ENCODE data around the gene RBBP8. TPM values are rescaled to one million over a fixed set of nuclear protein-coding genes. Genes with fewer than 3 reads are reported as not detected.

The RBBP8 gene
- total and polyA plus RNA-seq, 2 experiments from 2014 or later = 27.1 to 45.2 TPM

DNA sequence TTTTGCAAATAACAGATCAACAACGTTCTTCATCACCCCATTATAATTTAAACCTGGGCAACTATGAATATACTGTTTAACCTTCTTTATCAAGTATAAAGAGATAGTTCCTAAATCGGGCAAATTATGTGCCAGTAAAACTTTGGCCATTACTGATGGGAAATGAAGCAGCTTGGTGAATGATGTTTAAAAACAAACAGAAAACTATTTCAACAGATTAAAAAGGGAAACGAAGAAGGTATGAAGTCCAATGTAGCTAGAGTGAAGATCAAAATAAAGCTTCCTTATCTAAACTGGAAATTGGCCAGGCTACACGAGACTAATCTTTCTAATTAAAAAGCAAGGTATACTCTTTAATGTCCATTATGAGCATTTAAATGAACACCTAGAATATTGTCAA, 6.7 kb upstream of the RBBP8 start:
- Histone ChIP-seq H3K36me3 (ENCODE audit: low read depth) (no peaks in the 10 kb centered on the region), H3K9me2 (ENCODE audit: insufficient read depth) (no peaks in the 10 kb centered on the region), H3K79me2 (ENCODE audit: insufficient read depth) (no peaks in the 10 kb centered on the region), H3K4me3 (no peak overlapping the region), H3K4me2 (ENCODE audit: unreplicated experiment) (no peak overlapping the region), H3K9me3 (ENCODE audit: low read depth) (no peaks in the 10 kb centered on the region), H3K9ac (no peak overlapping the region), H3F3A (ENCODE audit: insufficient read depth) (no peaks in the 10 kb centered on the region), H4K20me1 (ENCODE audit: insufficient read depth) (no peaks in the 10 kb centered on the region), H3K4me1 (ENCODE audit: insufficient read depth) (no peaks in the 10 kb centered on the region), H3K27me3 (replicated peaks; ENCODE audit: insufficient read depth) (no peaks in the 10 kb centered on the region), H3K27ac (no peak overlapping the region), H2AFZ (no peak overlapping the region)
- 76 to 79% methylated on average over 4 of the region's 4 CpGs for WGBS, 2 experiments (ENCODE audit: low coverage in 1 of 2, low lambda C conversion rate in 2 of 2, missing lambda C conversion rate in 2 of 2)
- in situ Hi-C loops (cut with MboI) = no loop called here
- TF ChIP-seq EZH2 (IDR thresholded peaks at IDR 0.05; ENCODE audit: insufficient read depth, poor library complexity, severe bottlenecking) = no peak
- TF ChIP-seq EZH2phosphoT487 (IDR thresholded peaks at IDR 0.05; ENCODE audit: insufficient read depth, low read depth) = no peak
- DNase-seq = no peak

DNA sequence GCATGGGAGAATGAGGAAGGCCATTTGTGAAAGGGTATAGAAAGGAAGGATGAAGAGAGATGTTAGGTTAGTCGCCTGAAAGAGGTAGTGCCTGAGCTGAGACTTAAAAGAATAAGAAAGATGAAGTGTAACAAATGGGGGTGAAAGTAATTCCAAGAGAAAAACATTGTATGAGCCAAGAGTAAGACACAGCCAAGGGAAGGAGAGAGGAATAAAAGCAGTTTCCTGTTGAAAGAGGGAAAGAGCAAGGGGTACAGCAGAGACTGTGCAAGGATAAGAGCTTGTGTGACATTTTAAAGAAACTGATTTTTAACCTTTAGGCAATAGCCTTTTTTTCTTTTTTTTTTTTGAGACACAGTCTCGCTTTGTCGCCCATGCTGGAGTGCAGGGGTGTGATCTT, 4.8 kb upstream of the RBBP8 start:
- no peaks in the 10 kb centered on the region for H3K36me3 ChIP-seq (ENCODE audit: low read depth)
- H3K9me2 ChIP-seq (ENCODE audit: insufficient read depth) = no peaks in the 10 kb centered on the region
- no peaks in the 10 kb centered on the region for H3K4me1 ChIP-seq (ENCODE audit: insufficient read depth)
- TF ChIP-seq EZH2phosphoT487 (IDR thresholded peaks at IDR 0.05; ENCODE audit: insufficient read depth, low read depth) = no peak
- no peak for TF ChIP-seq EZH2 (IDR thresholded peaks at IDR 0.05; ENCODE audit: insufficient read depth, poor library complexity, severe bottlenecking)
- H3K79me2 ChIP-seq (ENCODE audit: insufficient read depth) = no peaks in the 10 kb centered on the region
- no peaks in the 10 kb centered on the region for H3K27me3 ChIP-seq (replicated peaks; ENCODE audit: insufficient read depth)
- H2AFZ ChIP-seq = no peak overlapping the region
- H3K9ac ChIP-seq = no peak overlapping the region
- in situ Hi-C loops (cut with MboI) = no loop called here
- 86 to 98% methylated on average over 3 of the region's 3 CpGs for WGBS, 2 experiments (ENCODE audit: low coverage in 1 of 2, low lambda C conversion rate in 2 of 2, missing lambda C conversion rate in 2 of 2)
- no peaks in the 10 kb centered on the region for H4K20me1 ChIP-seq (ENCODE audit: insufficient read depth)
- no peaks in the 10 kb centered on the region for H3F3A ChIP-seq (ENCODE audit: insufficient read depth)
- H3K9me3 ChIP-seq (ENCODE audit: low read depth) = no peaks in the 10 kb centered on the region
- no peak overlapping the region for H3K4me2 ChIP-seq (ENCODE audit: unreplicated experiment)
- no peak for DNase-seq
- no peak overlapping the region for H3K4me3 ChIP-seq
- no peak overlapping the region for H3K27ac ChIP-seq

DNA sequence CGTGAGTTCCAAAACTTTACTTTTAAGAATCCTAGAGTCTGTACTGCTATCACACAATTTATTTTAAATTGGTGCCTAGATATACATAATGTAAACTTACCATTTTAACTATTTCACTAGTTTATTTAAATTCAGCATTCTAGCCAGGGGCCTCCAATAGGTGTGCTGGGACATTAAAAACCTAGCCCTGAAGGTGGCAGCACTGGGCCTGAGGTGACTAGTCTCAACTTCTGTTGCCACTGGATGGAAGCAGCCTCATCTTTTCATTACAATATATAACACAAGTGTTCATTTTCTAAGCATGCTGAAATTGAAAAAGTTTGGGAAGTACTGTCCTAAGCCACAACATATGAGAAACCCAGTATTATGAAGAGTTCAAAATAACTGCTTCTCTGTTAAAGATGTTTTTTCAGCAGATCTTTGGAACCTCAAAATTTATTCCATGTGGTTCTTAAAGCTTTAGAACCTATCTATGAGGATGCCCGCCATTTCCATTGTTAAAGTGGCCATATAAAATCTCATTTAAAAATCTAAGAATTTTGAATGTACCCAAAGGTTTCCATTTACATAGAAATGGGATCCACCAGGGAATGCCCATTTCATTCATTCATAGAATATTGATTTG, 2.9 kb upstream of the RBBP8 start:
- H3K27ac ChIP-seq = no peak overlapping the region
- H2AFZ ChIP-seq = no peak overlapping the region
- no peaks in the 10 kb centered on the region for H3K9me3 ChIP-seq (ENCODE audit: low read depth)
- no peak overlapping the region for H3K4me2 ChIP-seq (ENCODE audit: unreplicated experiment)
- H4K20me1 ChIP-seq (ENCODE audit: insufficient read depth) = no peaks in the 10 kb centered on the region
- no peaks in the 10 kb centered on the region for H3K27me3 ChIP-seq (replicated peaks; ENCODE audit: insufficient read depth)
- no peak overlapping the region for H3K9ac ChIP-seq
- H3F3A ChIP-seq (ENCODE audit: insufficient read depth) = no peaks in the 10 kb centered on the region
- H3K36me3 ChIP-seq (ENCODE audit: low read depth) = no peaks in the 10 kb centered on the region
- H3K79me2 ChIP-seq (ENCODE audit: insufficient read depth) = peaks cover 14% of the 10 kb centered on the region
- no peak for TF ChIP-seq EZH2 (IDR thresholded peaks at IDR 0.05; ENCODE audit: insufficient read depth, poor library complexity, severe bottlenecking)
- TF ChIP-seq EZH2phosphoT487 (IDR thresholded peaks at IDR 0.05; ENCODE audit: insufficient read depth, low read depth) = no peak
- H3K4me1 ChIP-seq (ENCODE audit: insufficient read depth) = 0 out of 2 replicates have a peak, but pooled peaks cover 3% of the 10 kb centered on the region
- H3K4me3 ChIP-seq = no peak overlapping the region
- 77% methylated on average over 2 of the region's 2 CpGs for WGBS, 2 experiments (ENCODE audit: low coverage in 1 of 2, low lambda C conversion rate in 2 of 2, missing lambda C conversion rate in 2 of 2)
- in situ Hi-C loops (cut with MboI) = no loop called here
- no peaks in the 10 kb centered on the region for H3K9me2 ChIP-seq (ENCODE audit: insufficient read depth)
- DNase-seq = peak; percentile 83

DNA sequence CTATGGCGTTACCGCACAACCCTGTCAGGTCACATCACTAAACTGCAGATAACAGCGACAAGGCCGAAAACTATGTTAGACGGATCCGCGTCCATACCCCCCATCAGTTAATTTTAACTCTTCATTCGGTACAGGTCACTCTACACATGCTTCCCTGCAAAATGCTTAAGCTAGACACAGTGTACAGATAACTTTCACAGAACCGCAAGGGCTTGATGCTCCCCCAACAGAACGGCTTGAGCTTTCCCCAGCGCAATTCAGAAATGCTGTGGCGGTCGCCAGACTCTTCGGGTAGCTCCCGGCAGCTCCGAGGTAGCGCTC, 283 bp upstream of the RBBP8 start:
- H4K20me1 ChIP-seq (ENCODE audit: insufficient read depth) = no peaks in the 10 kb centered on the region
- TF ChIP-seq EZH2phosphoT487 (IDR thresholded peaks at IDR 0.05; ENCODE audit: insufficient read depth, low read depth) (no peak), EZH2 (IDR thresholded peaks at IDR 0.05; ENCODE audit: insufficient read depth, poor library complexity, severe bottlenecking) (no peak)
- peak overlapping the region; percentile 87 for H3K27ac ChIP-seq
- peak overlapping the region; percentile 91 for H3K9ac ChIP-seq
- H3F3A ChIP-seq (ENCODE audit: insufficient read depth) = no peaks in the 10 kb centered on the region
- WGBS, 2 experiments (ENCODE audit: low coverage in 1 of 2, low lambda C conversion rate in 2 of 2, missing lambda C conversion rate in 2 of 2) = 3% methylated on average over 17 of the region's 17 CpGs
- H3K9me3 ChIP-seq (ENCODE audit: low read depth) = no peaks in the 10 kb centered on the region
- H3K27me3 ChIP-seq (replicated peaks; ENCODE audit: insufficient read depth) = no peaks in the 10 kb centered on the region
- peak overlapping the region; percentile 94 for H3K4me3 ChIP-seq
- 0 out of 2 replicates have a peak, but pooled peaks cover 3% of the 10 kb centered on the region for H3K4me1 ChIP-seq (ENCODE audit: insufficient read depth)
- peak overlapping the region; percentile 89 for H3K4me2 ChIP-seq (ENCODE audit: unreplicated experiment)
- H3K79me2 ChIP-seq (ENCODE audit: insufficient read depth) = peaks cover 25% of the 10 kb centered on the region
- no peaks in the 10 kb centered on the region for H3K36me3 ChIP-seq (ENCODE audit: low read depth)
- no peak for DNase-seq
- H3K9me2 ChIP-seq (ENCODE audit: insufficient read depth) = no peaks in the 10 kb centered on the region
- in situ Hi-C loops (cut with MboI) = no loop called here
- H2AFZ ChIP-seq = peak overlapping the region; percentile 100

Measured in GM23248 (cell line).